Stomach (tissue), 4 donors: Measurements from ENCODE around the gene INSYN2B.

Experiments
- POLR2A ChIP-seq, 4 donors: fragments of 450-650 bp; IDR thresholded peaks; one replicate each; pipeline ENCODE4 v1.6.1; 2016; ENCODE audit warnings: antibody characterized with exemption in 4 of 4, control low read depth in 2 of 4, mild to moderate bottlenecking in 1 of 4, moderate library complexity in 1 of 4
- TF ChIP-seq, protein P1 (sequence below), 7 experiments: fragments of 450-650 bp in 4 of 7; fragments of 200-600 bp in 3 of 7; sonication (generic) in 3 of 7; IDR thresholded peaks; one replicate each; pipeline ENCODE4 v1.5.1; 2016 to 2019; ENCODE audit warnings: antibody characterized with exemption in 7 of 7, control low read depth in 2 of 7, mild to moderate bottlenecking in 1 of 7

DNA sequence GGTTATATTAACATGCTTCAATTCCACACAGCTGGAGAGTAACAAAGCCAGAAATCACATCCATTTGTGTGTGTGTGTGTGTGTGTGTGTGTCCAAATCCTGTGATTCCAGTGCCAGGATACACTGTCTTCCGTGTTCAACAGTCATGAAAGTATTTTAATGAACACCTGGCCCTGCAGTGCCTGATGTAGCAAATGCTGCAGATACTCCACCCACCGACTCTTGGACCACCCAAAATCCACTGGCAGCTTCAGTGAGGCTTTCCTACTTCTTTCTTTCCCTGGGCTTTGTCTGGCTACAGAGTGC lies 13.1 kb upstream of the INSYN2B start:
- TF ChIP-seq, protein P1, sequence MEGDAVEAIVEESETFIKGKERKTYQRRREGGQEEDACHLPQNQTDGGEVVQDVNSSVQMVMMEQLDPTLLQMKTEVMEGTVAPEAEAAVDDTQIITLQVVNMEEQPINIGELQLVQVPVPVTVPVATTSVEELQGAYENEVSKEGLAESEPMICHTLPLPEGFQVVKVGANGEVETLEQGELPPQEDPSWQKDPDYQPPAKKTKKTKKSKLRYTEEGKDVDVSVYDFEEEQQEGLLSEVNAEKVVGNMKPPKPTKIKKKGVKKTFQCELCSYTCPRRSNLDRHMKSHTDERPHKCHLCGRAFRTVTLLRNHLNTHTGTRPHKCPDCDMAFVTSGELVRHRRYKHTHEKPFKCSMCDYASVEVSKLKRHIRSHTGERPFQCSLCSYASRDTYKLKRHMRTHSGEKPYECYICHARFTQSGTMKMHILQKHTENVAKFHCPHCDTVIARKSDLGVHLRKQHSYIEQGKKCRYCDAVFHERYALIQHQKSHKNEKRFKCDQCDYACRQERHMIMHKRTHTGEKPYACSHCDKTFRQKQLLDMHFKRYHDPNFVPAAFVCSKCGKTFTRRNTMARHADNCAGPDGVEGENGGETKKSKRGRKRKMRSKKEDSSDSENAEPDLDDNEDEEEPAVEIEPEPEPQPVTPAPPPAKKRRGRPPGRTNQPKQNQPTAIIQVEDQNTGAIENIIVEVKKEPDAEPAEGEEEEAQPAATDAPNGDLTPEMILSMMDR (IDR thresholded peaks at IDR 0.05): no peak
- TF ChIP-seq POLR2A (IDR thresholded peaks at IDR 0.05): no peak
